Activated naive CD8-positive, alpha-beta T cell treated with anti-CD3 and anti-CD28 coated beads, Interleukin-2, amount 10 ng/mL, durations not matched to agents 7 days and 5 days (primary cell): ENCODE measurements around the gene PCNA. TPM values are rescaled to one million over a fixed set of nuclear protein-coding genes. Genes with fewer than 3 reads are reported as not detected.
"Not testable (repeated sequence)": the region's sequence is repeated elsewhere in the genome, so short reads cannot be mapped to it uniquely, and the experiment has no call there.

Experiments used
- ATAC-seq: fragments of 150-1000 bp; cut with Tn5 transposase; one replicate; pipeline ENCODE4 v1.10.0; 2021; ENCODE audit warnings: low read depth, moderate library complexity
- POLR2A ChIA-PET: fragments of 350-600 bp; sonication (Branson Sonifier 250); formaldehyde crosslinking; loops from one replicate; lab custom pipeline; 2021; ENCODE audit warnings: antibody characterized with exemption; lab: Charles Lee
- DNase-seq: peaks from one replicate; pipeline ENCODE4 v3.0.0; 2021
- H3K27ac Mint-ChIP-seq: one replicate; pipeline ENCODE4 v1.8.0; 2022; ENCODE audit warnings: mild to moderate bottlenecking, mixed read lengths
- H3K27me3 Mint-ChIP-seq: one replicate; pipeline ENCODE4 v1.8.0; 2022; ENCODE audit warnings: mild to moderate bottlenecking, moderate library complexity, mixed read lengths
- H3K36me3 Mint-ChIP-seq: one replicate; pipeline ENCODE4 v1.8.0; 2021; ENCODE audit warnings: mild to moderate bottlenecking, mixed read lengths
- H3K4me1 Mint-ChIP-seq: one replicate; pipeline ENCODE4 v1.8.0; 2021; ENCODE audit warnings: mixed read lengths
- H3K4me3 Mint-ChIP-seq: one replicate; pipeline ENCODE4 v1.8.0; 2022; ENCODE audit warnings: mild to moderate bottlenecking, moderate library complexity, mixed read lengths
- H3K9me3 Mint-ChIP-seq: one replicate; pipeline ENCODE4 v1.8.0; 2021; ENCODE audit warnings: mixed read lengths
- total RNA-seq, 2 experiments: library from RNA; stranded (reverse); gene quantifications; one replicate each; pipeline ENCODE4 v1.2.3, GENCODE V29; 2021

PCNA gene
- total RNA-seq, 2 experiments from 2014 or later = 393 to 421 TPM

- Mint-ChIP-seq H3K27me3 (no peaks in the 10 kb centered on the region), H3K36me3 (no peaks in the 10 kb centered on the region), H3K27ac (peak overlapping the region; percentile 98), H3K4me1 (peaks cover 46% of the 10 kb centered on the region), H3K4me3 (peak overlapping the region; percentile 74), H3K9me3 (no peaks in the 10 kb centered on the region)
- ATAC-seq = peak; percentile 98
- DNase-seq = peak; percentile 68
- POLR2A ChIA-PET = interaction anchor here (0.8 to 2.2 kb wide), 4 partner anchors 22 to 264 kb away, joined by 3 to 12 read pairs (median 4); partner anchors contain the start of gene PCNA
Observed at GRCh38 chr20:5078399-5078958, 41.3 kb downstream of the PCNA start.

DNA sequence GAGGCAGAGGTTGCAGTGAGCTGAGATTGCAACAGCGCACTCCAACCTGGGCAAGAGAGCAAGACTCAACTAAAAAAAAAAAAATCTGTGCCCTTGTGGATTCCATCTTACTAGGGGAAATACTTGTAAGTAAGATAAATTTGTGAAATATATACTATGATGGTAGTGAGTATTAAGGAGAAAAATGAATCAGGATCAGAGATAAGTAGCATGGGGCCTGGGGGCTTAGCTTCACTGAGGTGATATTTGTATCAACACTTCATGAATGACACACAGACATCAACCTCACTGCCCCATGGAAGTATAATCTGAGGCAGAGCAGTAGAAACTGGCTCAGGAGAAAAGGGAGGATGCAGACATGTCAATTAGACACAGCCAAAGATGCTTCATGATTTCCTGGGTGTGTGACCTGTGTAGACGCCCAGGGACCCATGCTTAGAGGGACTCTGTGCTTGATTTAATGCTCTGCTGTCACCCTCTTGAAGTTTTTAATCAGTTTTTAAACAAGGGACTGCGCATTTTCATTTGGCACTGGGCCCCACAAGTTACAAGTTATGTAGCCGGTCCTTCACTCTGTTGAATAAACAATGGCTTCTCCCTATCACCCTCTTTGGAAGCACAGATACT lies 41.9 kb downstream of the PCNA start:
- Mint-ChIP-seq H3K27ac (peak overlapping the region; percentile 98), H3K4me1 (peaks cover 46% of the 10 kb centered on the region), H3K9me3 (no peaks in the 10 kb centered on the region), H3K27me3 (no peaks in the 10 kb centered on the region), H3K4me3 (peak overlapping the region; percentile 74), H3K36me3 (no peaks in the 10 kb centered on the region)
- DNase-seq (no peak), ATAC-seq (peak; percentile 38)
- POLR2A ChIA-PET = interaction anchor here (0.7 to 1.3 kb wide), 4 partner anchors 12 to 264 kb away, joined by 3 to 5 read pairs (median 4); no protein-coding TSS in a partner anchor

DNA sequence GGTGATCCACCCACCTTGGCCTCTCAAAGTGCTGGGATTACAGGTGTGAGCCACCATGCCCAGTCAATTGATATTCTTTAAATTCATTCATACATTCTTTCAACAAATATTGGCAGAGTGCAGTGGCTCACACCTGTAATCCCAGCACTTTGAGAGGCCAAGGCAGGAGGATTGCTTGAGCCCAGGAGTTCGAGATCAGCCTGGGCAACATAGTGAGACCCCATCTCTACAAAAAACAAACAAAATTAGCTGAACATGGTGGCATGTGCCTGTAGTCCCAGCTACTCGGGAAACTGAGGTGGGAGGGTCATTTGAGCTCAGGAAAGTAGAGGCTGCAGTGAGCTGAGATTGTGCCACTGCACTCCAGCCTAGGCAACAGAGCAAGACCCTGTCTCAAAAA lies 42.8 kb downstream of the PCNA start:
- DNase-seq, H3K4me3 Mint-ChIP-seq, H3K27me3 Mint-ChIP-seq, H3K36me3 Mint-ChIP-seq, H3K27ac Mint-ChIP-seq, H3K9me3 Mint-ChIP-seq, ATAC-seq: not testable (repeated sequence)
- POLR2A ChIA-PET = interaction anchor here (0.6 to 1.4 kb wide), 5 partner anchors 11 to 263 kb away, joined by 3 to 5 read pairs (median 4); partner anchors contain the start of gene PCNA
- H3K4me1 Mint-ChIP-seq = peaks cover 46% of the 10 kb centered on the region

DNA sequence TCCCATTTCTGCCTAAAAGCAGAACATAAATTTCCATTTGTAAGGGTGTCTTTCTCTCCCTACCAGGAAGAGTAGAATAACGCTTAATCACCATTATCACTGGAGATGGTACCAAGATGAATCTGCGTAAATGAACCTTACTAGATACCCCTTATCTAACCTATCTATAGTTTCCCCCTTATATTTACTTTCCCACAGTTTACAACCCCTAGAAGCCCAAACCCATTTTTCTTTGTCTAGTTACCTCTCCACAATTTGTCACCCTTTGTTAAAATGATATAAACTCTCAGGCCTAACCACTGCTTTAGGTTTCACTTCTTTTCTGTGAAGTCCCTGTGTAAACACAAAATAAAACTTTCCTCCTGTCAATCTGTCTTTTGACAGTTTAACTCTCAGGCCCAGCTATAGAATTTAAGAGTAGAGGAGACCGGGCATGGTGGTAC lies 45.5 kb downstream of the PCNA start:
- no peak overlapping the region for H3K4me3 Mint-ChIP-seq
- H3K27me3 Mint-ChIP-seq = no peaks in the 10 kb centered on the region
- H3K36me3 Mint-ChIP-seq = no peaks in the 10 kb centered on the region
- no peak for DNase-seq
- ATAC-seq = no peak
- peaks cover 35% of the 10 kb centered on the region for H3K4me1 Mint-ChIP-seq
- H3K27ac Mint-ChIP-seq = peak overlapping the region; percentile 40
- POLR2A ChIA-PET = no interaction called here
- no peaks in the 10 kb centered on the region for H3K9me3 Mint-ChIP-seq

- no peak overlapping the region for H3K4me3 Mint-ChIP-seq
- ATAC-seq (no peak), DNase-seq (no peak)
- H3K36me3 Mint-ChIP-seq = no peaks in the 10 kb centered on the region
- H3K27me3 Mint-ChIP-seq = no peaks in the 10 kb centered on the region
- peak overlapping the region; percentile 40 for H3K27ac Mint-ChIP-seq
- H3K9me3 Mint-ChIP-seq = no peaks in the 10 kb centered on the region
- POLR2A ChIA-PET = interaction anchor here (0.6 kb wide), 1 partner anchor 105 kb away, joined by 5 read pairs; no protein-coding TSS in a partner anchor
- peaks cover 33% of the 10 kb centered on the region for H3K4me1 Mint-ChIP-seq
Observed at GRCh38 chr20:5073660-5074231, 46.0 kb downstream of the PCNA start.

GRCh38 chr20:5072756-5073659 lies 46.8 kb downstream of the PCNA start:
- H3K27ac Mint-ChIP-seq = no peak overlapping the region
- no peak overlapping the region for H3K4me3 Mint-ChIP-seq
- peaks cover 31% of the 10 kb centered on the region for H3K4me1 Mint-ChIP-seq
- ATAC-seq (no peak), DNase-seq (no peak)
- H3K36me3 Mint-ChIP-seq = no peaks in the 10 kb centered on the region
- H3K27me3 Mint-ChIP-seq = no peaks in the 10 kb centered on the region
- H3K9me3 Mint-ChIP-seq = no peaks in the 10 kb centered on the region
- POLR2A ChIA-PET = interaction anchor here (0.6 kb wide), 1 partner anchor 104 kb away, joined by 5 read pairs; no protein-coding TSS in a partner anchor

- not testable (repeated sequence) for H3K36me3 Mint-ChIP-seq, H3K4me3 Mint-ChIP-seq, ATAC-seq, H3K27me3 Mint-ChIP-seq, H3K9me3 Mint-ChIP-seq, H3K27ac Mint-ChIP-seq, DNase-seq
- POLR2A ChIA-PET = interaction anchor here (0.7 kb wide), 1 partner anchor 106 kb away, joined by 3 read pairs; no protein-coding TSS in a partner anchor
- peaks cover 23% of the 10 kb centered on the region for H3K4me1 Mint-ChIP-seq
Observed at GRCh38 chr20:5071942-5072341, 47.8 kb downstream of the PCNA start.

DNA sequence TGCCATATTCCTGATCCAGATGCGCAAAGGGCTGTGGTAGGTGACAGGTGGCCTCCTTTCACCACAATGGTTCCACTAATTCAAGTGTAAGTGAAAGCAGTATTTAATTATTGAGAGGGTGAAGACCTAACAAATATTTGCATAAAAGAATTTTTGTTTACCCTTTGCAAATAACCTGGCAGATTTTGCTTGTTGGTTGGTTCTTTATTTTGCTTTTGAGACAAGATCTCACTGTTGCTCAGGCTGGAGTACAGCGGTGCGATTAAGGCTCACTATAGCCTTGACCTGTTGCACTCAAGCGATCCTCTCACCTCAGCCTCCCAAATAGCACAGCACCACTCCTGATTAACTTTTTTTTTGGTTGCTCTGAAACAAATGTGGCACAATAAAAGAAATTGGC lies 49.2 kb downstream of the PCNA start:
- POLR2A ChIA-PET = interaction anchor here (0.6 kb wide), 1 partner anchor 10 kb away, joined by 4 read pairs; no protein-coding TSS in a partner anchor
- Mint-ChIP-seq H3K36me3 (no peaks in the 10 kb centered on the region), H3K27ac (no peak overlapping the region), H3K4me3 (no peak overlapping the region), H3K4me1 (peaks cover 23% of the 10 kb centered on the region), H3K9me3 (no peaks in the 10 kb centered on the region), H3K27me3 (no peaks in the 10 kb centered on the region)
- ATAC-seq (no peak), DNase-seq (no peak)

- H3K36me3 Mint-ChIP-seq = no peaks in the 10 kb centered on the region
- no peak overlapping the region for H3K27ac Mint-ChIP-seq
- H3K9me3 Mint-ChIP-seq = no peaks in the 10 kb centered on the region
- no peak overlapping the region for H3K4me3 Mint-ChIP-seq
- no peaks in the 10 kb centered on the region for H3K27me3 Mint-ChIP-seq
- POLR2A ChIA-PET = no interaction called here
- no peak for ATAC-seq
- H3K4me1 Mint-ChIP-seq = peaks cover 23% of the 10 kb centered on the region
- DNase-seq = no peak
Observed at GRCh38 chr20:5070081-5070480, 49.7 kb downstream of the PCNA start.

- ATAC-seq = peak; percentile 54
- no peaks in the 10 kb centered on the region for H3K27me3 Mint-ChIP-seq
- H3K4me1 Mint-ChIP-seq = peaks cover 20% of the 10 kb centered on the region
- DNase-seq = no peak
- no peaks in the 10 kb centered on the region for H3K36me3 Mint-ChIP-seq
- no peaks in the 10 kb centered on the region for H3K9me3 Mint-ChIP-seq
- no peak overlapping the region for H3K4me3 Mint-ChIP-seq
- POLR2A ChIA-PET = no interaction called here
- peak overlapping the region; percentile 2 for H3K27ac Mint-ChIP-seq
Observed at GRCh38 chr20:5069141-5069806, 50.5 kb downstream of the PCNA start.

- H3K27me3 Mint-ChIP-seq = no peaks in the 10 kb centered on the region
- H3K4me1 Mint-ChIP-seq = peaks cover 14% of the 10 kb centered on the region
- DNase-seq (no peak), ATAC-seq (no peak)
- POLR2A ChIA-PET = interaction anchor here (0.7 kb wide), 1 partner anchor 11 kb away, joined by 7 read pairs; no protein-coding TSS in a partner anchor
- H3K9me3 Mint-ChIP-seq = no peaks in the 10 kb centered on the region
- peaks cover 2% of the 10 kb centered on the region for H3K36me3 Mint-ChIP-seq
- peak overlapping the region; percentile 21 for H3K27ac Mint-ChIP-seq
- no peak overlapping the region for H3K4me3 Mint-ChIP-seq
Observed at GRCh38 chr20:5067877-5068645, 51.7 kb downstream of the PCNA start.
